GM12878 (cell line): Measurements from ENCODE around the gene PTPRJ. TPM values are rescaled to one million over a fixed set of nuclear protein-coding genes. Genes with fewer than 3 reads are reported as not detected.

ENCODE experiments used
- ATAC-seq: fragments of 200-7000 bp; cut with Tn5 transposase; 3 replicates; pipeline ENCODE4 v1.9.1; 2020; ENCODE audit warnings: mild to moderate bottlenecking, moderate library complexity
- BruUV-seq: library from RNA; stranded (reverse); fragments of 400-500 nt; replicated peaks from 2 replicates; lab custom pipeline; 2021; lab: Mats Ljungman, UMichigan
- CTCF ChIA-PET: fragments of 300-600 bp; sonication (Branson Sonifier 250); formaldehyde crosslinking; extraction: SDS; loops from one replicate; lab custom pipeline; 2021; ENCODE audit warnings: inconsistent platforms; lab: Yijun Ruan, JAX
- POLR2A ChIA-PET: fragments of 350-600 bp; formaldehyde crosslinking; extraction: SDS; loops from one replicate; lab custom pipeline; 2021; ENCODE audit warnings: inconsistent platforms; lab: Charles Lee
- RAD21 ChIA-PET: fragments of 300-600 bp; sonication (Branson Sonifier 250); formaldehyde crosslinking; loops from one replicate; lab custom pipeline; 2023; ENCODE audit warnings: antibody characterized with exemption; ENCODE audit not compliant: unreplicated experiment; lab: Charles Lee
- SMC1A ChIA-PET: fragments of 300-600 bp; sonication (Branson Sonifier 250); formaldehyde crosslinking; loops from one replicate; lab custom pipeline; 2023; ENCODE audit not compliant: unreplicated experiment, uncharacterized antibody; lab: Charles Lee
- DNase-seq: peaks from one replicate; pipeline ENCODE4 v3.0.0-alpha.2; 2011; ENCODE audit warnings: low read depth, low spot score
- FAIRE-seq: peaks from 3 replicates; lab custom pipeline; 2011; peaks lifted over from hg19 to GRCh38; lab: Jason Lieb, UNC
- H2AFZ ChIP-seq: 2 replicates; pipeline ENCODE4 v1.6.0; 2011; ENCODE audit warnings: low read depth, low read length, control low read depth; ENCODE audit not compliant: control insufficient read depth
- H3K27ac ChIP-seq: 2 replicates; pipeline ENCODE4 v1.5.1; 2011; ENCODE audit warnings: control low read depth; ENCODE audit not compliant: control insufficient read depth, insufficient read depth
- H3K27me3 ChIP-seq, 2 experiments: replicated peaks in 1 of 2; 2 replicates each; pipeline versions ENCODE4 v1.6.0 to v1.6.1; 2011; ENCODE audit warnings: low read length in 1 of 2; ENCODE audit not compliant: control insufficient read depth in 2 of 2, insufficient read depth in 2 of 2
- H3K36me3 ChIP-seq, 2 experiments: 2 replicates each; pipeline ENCODE4 v1.5.1; 2011; ENCODE audit warnings: low read length in 1 of 2; ENCODE audit not compliant: control insufficient read depth in 2 of 2, insufficient read depth in 2 of 2
- H3K4me1 ChIP-seq: 2 replicates; pipeline ENCODE4 v1.6.1; 2011; ENCODE audit warnings: mild to moderate bottlenecking, low read length, moderate library complexity, mixed read lengths; ENCODE audit not compliant: control insufficient read depth, insufficient read depth
- H3K4me2 ChIP-seq: 2 replicates; pipeline ENCODE4 v1.6.0; 2011; ENCODE audit warnings: control low read depth; ENCODE audit not compliant: control insufficient read depth, insufficient read depth
- H3K4me3 ChIP-seq: fragments of 200-600 bp; sonication (generic); 2 replicates; pipeline ENCODE4 v1.5.1; 2016
- H3K79me2 ChIP-seq: 2 replicates; pipeline ENCODE4 v1.6.0; 2011; ENCODE audit warnings: low read length; ENCODE audit not compliant: control insufficient read depth, insufficient read depth
- H3K9ac ChIP-seq: 2 replicates; pipeline ENCODE4 v1.8.0; 2011; ENCODE audit warnings: low read length, control low read depth, mixed read lengths; ENCODE audit not compliant: control insufficient read depth, insufficient read depth
- H3K9me3 ChIP-seq: replicated peaks from 3 replicates; pipeline ENCODE4 v1.5.1; 2011; ENCODE audit warnings: mild to moderate bottlenecking, low read length; ENCODE audit not compliant: control insufficient read depth, insufficient read depth
- H4K20me1 ChIP-seq: 2 replicates; pipeline ENCODE4 v1.6.0; 2011; ENCODE audit not compliant: control insufficient read depth, insufficient read depth
- ATF2 ChIP-seq: IDR thresholded peaks from 2 replicates; pipeline ENCODE4 v1.6.1; 2012; ENCODE audit warnings: low read length, inconsistent platforms
- BHLHE40 ChIP-seq, 2 experiments: fragments of 450-650 bp in 1 of 2; IDR thresholded peaks; 2 replicates each; pipeline ENCODE4 v1.6.1; 2011 to 2017; ENCODE audit warnings: low read depth in 2 of 2, borderline replicate concordance in 1 of 2, improper control_type of control experiment in 1 of 2, low read length in 1 of 2, mild to moderate bottlenecking in 1 of 2
- E2F8 ChIP-seq: fragments of 450-650 bp; IDR thresholded peaks from 2 replicates; pipeline ENCODE4 v1.6.1; 2018; ENCODE audit warnings: mild to moderate bottlenecking, low read depth, moderate library complexity; ENCODE audit not compliant: partially characterized antibody
- IKZF1 ChIP-seq: fragments of 450-650 bp; conservative IDR thresholded peaks from 2 replicates; pipeline ENCODE4 v1.6.1; 2017; ENCODE audit warnings: antibody characterized with exemption, mild to moderate bottlenecking
- IRF4 ChIP-seq: IDR thresholded peaks from 2 replicates; pipeline ENCODE4 v1.6.1; 2011; ENCODE audit warnings: low read depth, low read length
- NRF1 ChIP-seq: conservative IDR thresholded peaks from 2 replicates; pipeline ENCODE4 v1.6.1; 2011; ENCODE audit warnings: mild to moderate bottlenecking, low read depth, low read length, improper control_type of control experiment
- REST ChIP-seq: IDR thresholded peaks from 2 replicates; pipeline ENCODE4 v1.6.1; 2012; ENCODE audit warnings: mild to moderate bottlenecking, low read depth, low read length
- WGBS: methylation state at CpG from one replicate; pipeline ENCODE4 v1.1.6; 2016; ENCODE audit warnings: low lambda C conversion rate; ENCODE audit not compliant: insufficient replicate concordance, insufficient coverage; ENCODE audit errors: missing lambda C conversion rate; 5-methylcytosine and 5-hydroxymethylcytosine counted together
- in situ Hi-C: fragments of 300-500 bp; cut with MboI; formaldehyde crosslinking; loops from 9 replicates; pipeline ENCODE4 v1.14.3; 2018; ENCODE audit warnings: mixed read lengths
- intact Hi-C: fragments of 100-400 bp; cut with micrococcal nuclease; formaldehyde crosslinking; loops from one replicate; pipeline ENCODE4 v1.14.2; 2022; ENCODE audit not compliant: unreplicated experiment
- polyA plus RNA-seq, 11 experiments: library from polyadenylated mRNA; depleted of rRNA in 4 of 11; unstranded in 6 of 11; stranded (reverse) in 5 of 11; fragments of >200 nt; fragmentation: Nextera tagmentation in 4 of 11; fragmentation: Illumina TruSeq in 1 of 11; extraction: Ambion mirVana in 4 of 11; extraction: Trizol in 1 of 11; gene quantifications; 1 replicate in 1 of 11; 2 replicates in 10 of 11; pipeline versions ENCODE4 v1.2.1 to v1.2.3, GENCODE V29; 2011 to 2016; ENCODE audit warnings: inconsistent platforms in 2 of 11, missing spikeins in 2 of 11, low read depth in 1 of 11
- total RNA-seq, 4 experiments: library from RNA; depleted of rRNA in 3 of 4; stranded (reverse); fragments of >200 nt in 3 of 4; fragmentation: Illumina TruSeq in 1 of 4; extraction: Trizol in 1 of 4; gene quantifications; 2 replicates each; pipeline versions ENCODE4 v1.2.1 to v1.2.3, GENCODE V29; 2013 to 2021
- TF ChIP-seq, protein P1 (sequence below): fragments of 450-650 bp; conservative IDR thresholded peaks from 2 replicates; pipeline ENCODE4 v1.6.1; 2017; ENCODE audit warnings: mild to moderate bottlenecking, moderate library complexity
- TF ChIP-seq, protein P2 (sequence below): IDR thresholded peaks from 2 replicates; pipeline ENCODE4 v1.6.1; 2011; ENCODE audit warnings: low read depth, low read length, improper control_type of control experiment, borderline replicate concordance

PTPRJ gene
- total and polyA plus RNA-seq, 10 of the 15 experiments (the other 5 are each of a cell fraction or from before 2014, with no cell fraction given) = 0.22 to 22.4 (median 7.4) TPM

- TF ChIP-seq REST (no peak), IKZF1 (no peak)
- TF ChIP-seq, protein P1, sequence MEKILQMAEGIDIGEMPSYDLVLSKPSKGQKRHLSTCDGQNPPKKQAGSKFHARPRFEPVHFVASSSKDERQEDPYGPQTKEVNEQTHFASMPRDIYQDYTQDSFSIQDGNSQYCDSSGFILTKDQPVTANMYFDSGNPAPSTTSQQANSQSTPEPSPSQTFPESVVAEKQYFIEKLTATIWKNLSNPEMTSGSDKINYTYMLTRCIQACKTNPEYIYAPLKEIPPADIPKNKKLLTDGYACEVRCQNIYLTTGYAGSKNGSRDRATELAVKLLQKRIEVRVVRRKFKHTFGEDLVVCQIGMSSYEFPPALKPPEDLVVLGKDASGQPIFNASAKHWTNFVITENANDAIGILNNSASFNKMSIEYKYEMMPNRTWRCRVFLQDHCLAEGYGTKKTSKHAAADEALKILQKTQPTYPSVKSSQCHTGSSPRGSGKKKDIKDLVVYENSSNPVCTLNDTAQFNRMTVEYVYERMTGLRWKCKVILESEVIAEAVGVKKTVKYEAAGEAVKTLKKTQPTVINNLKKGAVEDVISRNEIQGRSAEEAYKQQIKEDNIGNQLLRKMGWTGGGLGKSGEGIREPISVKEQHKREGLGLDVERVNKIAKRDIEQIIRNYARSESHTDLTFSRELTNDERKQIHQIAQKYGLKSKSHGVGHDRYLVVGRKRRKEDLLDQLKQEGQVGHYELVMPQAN = no peak
Measured at GRCh38 chr11:48044577-48044976, 64.2 kb downstream of the PTPRJ start (continued).

- Histone ChIP-seq H2AFZ (no peak overlapping the region), H4K20me1 (no peaks in the 10 kb centered on the region), H3K4me3 (no peak overlapping the region), H3K27ac (no peak overlapping the region), H3K9me3 (no peaks in the 10 kb centered on the region), H3K9ac (no peak overlapping the region), H3K36me3 (peaks cover 0 to 5% of the 10 kb centered on the region in 2 experiments; a peak in 1 of 4 replicates), H3K4me2 (no peak overlapping the region), H3K27me3 (no peaks in the 10 kb centered on the region), H3K4me1 (peaks cover 24% of the 10 kb centered on the region), H3K79me2 (peaks cover 5% of the 10 kb centered on the region)
- WGBS = 61% methylated on average over 5 of the region's 5 CpGs
- FAIRE-seq (no peak), DNase-seq (no peak), ATAC-seq (no peak)
- intact Hi-C loops = no loop called here
- no TSS peak for BruUV-seq
- in situ Hi-C loops = loop anchor here (5.0 kb wide), 1 partner anchor 48 kb away; no protein-coding TSS in a partner anchor
- ChIA-PET SMC1A (interaction anchor here (0.8 to 1.7 kb wide), 4 partner anchors 10 to 47 kb away, joined by 3 to 4 read pairs (median 3); no protein-coding TSS in a partner anchor), RAD21 (no interaction called here), CTCF (interaction anchor here (1.4 to 1.5 kb wide), 2 partner anchors 9 to 59 kb away, joined by 3 read pairs; no protein-coding TSS in a partner anchor), POLR2A (interaction anchor here (1.5 kb wide), 1 partner anchor 28 kb away, joined by 3 read pairs; no protein-coding TSS in a partner anchor)
- no peak for TF ChIP-seq BHLHE40 (IDR thresholded peaks at IDR 0.05; ENCODE audit: borderline replicate concordance in 1 of 2, low read depth in 2 of 2, low read length in 1 of 2)
- TF ChIP-seq, protein P2, sequence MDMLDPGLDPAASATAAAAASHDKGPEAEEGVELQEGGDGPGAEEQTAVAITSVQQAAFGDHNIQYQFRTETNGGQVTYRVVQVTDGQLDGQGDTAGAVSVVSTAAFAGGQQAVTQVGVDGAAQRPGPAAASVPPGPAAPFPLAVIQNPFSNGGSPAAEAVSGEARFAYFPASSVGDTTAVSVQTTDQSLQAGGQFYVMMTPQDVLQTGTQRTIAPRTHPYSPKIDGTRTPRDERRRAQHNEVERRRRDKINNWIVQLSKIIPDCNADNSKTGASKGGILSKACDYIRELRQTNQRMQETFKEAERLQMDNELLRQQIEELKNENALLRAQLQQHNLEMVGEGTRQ = no peak
- no peak for TF ChIP-seq IRF4
- TF ChIP-seq NRF1 = no peak
- TF ChIP-seq ATF2 = no peak
- TF ChIP-seq E2F8 = no peak
Measured at GRCh38 chr11:48045536-48045935, 65.2 kb downstream of the PTPRJ start.
